ENCODE results near the gene NT5DC1.

The NT5DC1 gene

GRCh38 chr6:116100419-116101301 lies at the start of gene NT5DC1:
TSS of gene NT5DC1 (plus strand) at chr6:116100853. CDS start at chr6:116100931, 78 bp downstream.
- DNase-seq: peak; percentile 89

- DNase-seq: no peak
Measured at GRCh38 chr6:116051244-116051643, 49.4 kb upstream of the NT5DC1 start.

GRCh38 chr6:116055513-116055912 lies 45.1 kb upstream of the NT5DC1 start:
- no peak for DNase-seq

- no peak for DNase-seq
Measured at GRCh38 chr6:116057766-116058165, 42.9 kb upstream of the NT5DC1 start.

- no peak for DNase-seq
Measured at GRCh38 chr6:116059713-116060571, 40.7 kb upstream of the NT5DC1 start.

GRCh38 chr6:116060572-116061283 lies 39.9 kb upstream of the NT5DC1 start, which contains the start of gene FRK:
TSS of gene FRK (minus strand) at chr6:116060891. CDS start at chr6:116060311, 580 bp downstream.
- no peak for DNase-seq

DNA sequence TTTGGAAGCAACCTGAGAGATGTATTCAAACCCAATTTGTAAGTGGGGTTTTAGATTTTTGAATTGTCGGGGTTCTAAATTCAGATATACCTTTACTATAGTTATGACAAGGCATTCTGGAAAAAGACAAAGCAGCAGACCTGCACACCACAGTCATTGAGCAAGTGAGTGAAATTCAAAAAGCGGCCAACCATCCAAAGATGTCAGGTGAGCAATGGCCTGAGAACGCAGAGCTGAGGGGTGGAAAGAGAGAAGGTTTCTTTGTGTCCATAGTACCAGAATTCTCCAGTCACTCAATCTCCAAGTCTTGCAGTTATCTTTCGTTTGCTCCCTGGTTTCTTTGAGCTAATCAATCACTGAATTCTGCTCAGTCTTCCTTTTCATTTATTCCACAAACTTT lies 38.2 kb upstream of the NT5DC1 start:
- DNase-seq: no peak

GRCh38 chr6:116064666-116065065 lies 36.0 kb upstream of the NT5DC1 start:
- DNase-seq: no peak

DNA sequence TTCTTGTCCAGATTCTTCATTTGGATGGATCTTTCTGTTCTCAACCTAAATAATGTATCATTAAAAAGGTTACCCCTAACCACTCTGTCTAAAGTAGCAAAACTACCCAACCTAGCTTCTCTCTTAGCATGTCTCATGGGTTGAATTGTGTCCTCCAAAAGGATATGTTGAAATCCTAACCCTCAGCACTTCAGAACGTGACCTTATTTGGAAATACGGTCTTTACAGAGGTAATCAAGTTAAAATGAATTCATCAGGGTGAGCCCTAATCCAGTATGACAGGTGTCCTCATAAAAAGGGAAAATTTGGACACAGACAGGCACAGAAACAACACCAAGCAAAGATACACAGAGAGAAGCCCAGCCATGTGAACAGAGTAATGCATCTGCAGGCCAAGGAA lies 33.9 kb upstream of the NT5DC1 start:
- DNase-seq: no peak

GRCh38 chr6:116070101-116070500 lies 30.6 kb upstream of the NT5DC1 start:
- DNase-seq: no peak

DNA sequence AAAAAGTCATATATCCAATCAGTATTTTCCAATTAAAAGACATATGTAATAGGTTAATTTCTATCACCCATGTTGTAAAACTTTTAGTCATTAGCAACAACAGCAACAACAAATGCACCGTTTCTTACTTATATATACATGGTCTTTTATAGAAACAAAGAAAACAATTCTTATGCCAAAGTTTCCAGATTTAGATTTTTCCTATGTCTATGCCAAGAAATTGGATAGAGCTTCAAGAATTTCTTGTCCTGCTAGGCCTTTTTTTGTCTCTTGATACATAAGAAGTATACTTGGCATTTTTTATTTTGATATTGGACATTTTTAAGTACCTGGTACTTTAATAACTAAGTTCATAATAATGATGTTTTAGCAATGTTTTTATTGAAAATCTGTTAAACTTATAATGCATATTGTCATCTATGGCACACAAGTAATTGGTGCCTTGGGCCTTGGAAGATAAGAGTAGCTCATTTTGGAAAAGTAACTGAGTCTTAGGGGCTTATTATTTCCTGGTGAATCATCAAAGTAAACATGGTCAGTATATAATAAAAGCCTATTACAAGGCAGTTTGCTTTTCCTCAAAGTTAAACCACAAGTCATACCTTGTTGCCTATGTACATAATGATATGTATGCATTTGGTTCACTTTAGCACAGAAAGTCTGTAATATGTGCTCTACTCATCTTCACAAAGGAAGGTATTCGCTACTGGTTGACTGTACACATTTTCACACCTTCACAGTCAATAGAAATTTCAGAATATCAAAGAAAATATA lies 29.9 kb upstream of the NT5DC1 start:
- DNase-seq: no peak

GRCh38 chr6:116072368-116072767 lies 28.3 kb upstream of the NT5DC1 start:
- no peak for DNase-seq

- DNase-seq: no peak
Measured at GRCh38 chr6:116073765-116074440, 26.8 kb upstream of the NT5DC1 start.

DNA sequence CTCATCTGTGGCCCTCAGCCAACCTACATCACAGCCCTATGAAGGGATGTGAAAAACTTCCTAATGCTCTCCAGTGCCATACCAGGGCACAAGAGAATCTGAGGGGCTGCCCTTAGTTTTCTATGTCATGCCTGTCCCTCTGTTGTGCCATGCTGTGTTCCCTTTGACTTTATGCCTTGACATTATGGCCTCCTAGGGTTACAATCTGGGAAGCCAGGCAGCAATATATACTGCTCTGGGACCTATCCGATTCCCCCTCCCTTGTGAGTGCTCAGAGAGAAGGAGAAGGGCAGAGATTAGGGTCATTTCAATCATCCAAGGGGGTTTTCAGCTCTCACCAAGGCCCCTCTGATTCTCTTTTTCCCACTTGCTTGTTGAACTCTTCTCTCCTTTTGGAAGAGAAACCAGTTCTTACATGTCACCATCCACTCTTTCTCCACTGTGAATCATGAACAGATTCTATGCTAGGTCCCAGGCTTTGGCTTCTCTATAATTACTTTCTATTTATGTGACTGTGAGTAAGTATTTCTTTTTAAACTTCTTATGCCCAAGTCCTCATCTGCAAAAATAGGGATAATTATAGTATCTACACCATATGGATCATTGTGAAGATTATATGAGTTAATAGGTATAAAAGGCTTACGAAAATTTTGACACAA lies 25.8 kb upstream of the NT5DC1 start:
- DNase-seq: no peak

DNA sequence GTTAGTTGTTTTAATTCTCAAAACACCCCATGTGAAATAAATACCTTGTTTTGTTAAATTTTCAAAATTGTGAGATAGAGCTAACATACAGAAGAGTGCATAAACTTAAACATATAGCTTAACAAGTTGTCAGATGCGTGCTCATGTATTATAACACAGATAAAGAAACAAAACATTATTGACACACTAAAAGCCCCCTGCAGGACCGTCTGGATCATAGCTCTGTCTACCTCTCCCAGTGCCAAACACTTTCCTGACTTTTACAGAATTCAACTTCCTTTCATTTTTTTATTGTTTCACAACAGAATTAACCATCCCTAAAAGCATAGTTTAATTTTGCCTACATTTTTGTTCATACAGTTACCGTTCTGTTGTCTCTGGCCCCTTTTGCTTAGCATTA lies 22.1 kb upstream of the NT5DC1 start:
- DNase-seq: no peak

DNA sequence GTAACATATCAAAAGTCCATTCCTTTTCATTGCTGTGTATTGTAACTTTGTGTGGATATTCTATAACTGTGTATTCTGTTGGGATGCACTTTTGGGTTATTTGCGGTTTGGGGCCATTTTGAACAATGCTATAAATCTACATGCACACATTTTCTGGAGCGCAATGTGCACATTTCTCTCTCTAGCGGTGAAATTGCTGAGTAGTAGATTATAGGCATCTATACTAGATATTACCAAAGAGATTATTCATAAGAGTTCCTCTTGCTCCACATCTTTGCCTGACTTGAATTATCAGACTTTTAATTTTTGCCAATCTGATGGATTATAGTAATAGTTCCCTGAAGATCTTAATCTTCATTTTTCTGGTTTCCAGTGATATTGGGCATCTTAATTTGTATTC lies 21.7 kb upstream of the NT5DC1 start:
- DNase-seq: no peak

- no peak for DNase-seq
Measured at GRCh38 chr6:116083052-116083451, 17.6 kb upstream of the NT5DC1 start.

GRCh38 chr6:116084284-116084683 lies 16.4 kb upstream of the NT5DC1 start:
- DNase-seq: no peak

GRCh38 chr6:116087437-116088027 lies 13.1 kb upstream of the NT5DC1 start:
- no peak for DNase-seq

GRCh38 chr6:116088946-116089345 lies 11.7 kb upstream of the NT5DC1 start:
- no peak for DNase-seq

- no peak for DNase-seq
Measured at GRCh38 chr6:116090251-116090650, 10.4 kb upstream of the NT5DC1 start.

Measured in CD4-positive, alpha-beta T cell treated with Interleukin-6 for 4 hours (primary cell).